WTC11 (cell line): ENCODE measurements around the gene AADAC.
A peak's percentile ranks its signal among the peaks of the same experiment; 100 is the strongest.

Source experiments
- CTCF ChIP-seq: fragments of 200-600 bp; IDR thresholded peaks from 2 replicates; pipeline ENCODE4 v1.8.0; 2022; ENCODE audit warnings: antibody characterized with exemption
- FOXJ3 ChIP-seq: sonication (generic); formaldehyde crosslinking; IDR thresholded peaks from 2 replicates; pipeline ENCODE4 v1.9.0; 2021; ENCODE audit warnings: missing genetic modification reagents, mild to moderate bottlenecking, borderline replicate concordance
- GABPB1 ChIP-seq: sonication (generic); formaldehyde crosslinking; IDR thresholded peaks from 2 replicates; pipeline ENCODE4 v1.8.1; 2023; ENCODE audit warnings: mild to moderate bottlenecking, missing genetic modification reagents
- MAX ChIP-seq: sonication (generic); formaldehyde crosslinking; IDR thresholded peaks from 2 replicates; pipeline ENCODE4 v1.8.0; 2022; ENCODE audit warnings: mild to moderate bottlenecking, missing genetic modification reagents
- RELA ChIP-seq: sonication (generic); formaldehyde crosslinking; IDR thresholded peaks from 2 replicates; pipeline ENCODE4 v1.8.1; 2022; ENCODE audit warnings: missing genetic modification reagents, mild to moderate bottlenecking, borderline replicate concordance
- TCF7 ChIP-seq: sonication (generic); formaldehyde crosslinking; IDR thresholded peaks from 2 replicates; pipeline ENCODE4 v1.8.0; 2022; ENCODE audit warnings: mild to moderate bottlenecking, low read depth, missing genetic modification reagents, moderate library complexity
- ZBTB21 ChIP-seq: sonication (generic); formaldehyde crosslinking; IDR thresholded peaks from 2 replicates; pipeline ENCODE4 v1.8.1; 2023; ENCODE audit warnings: mild to moderate bottlenecking, missing genetic modification reagents, borderline replicate concordance
- ZNF281 ChIP-seq: sonication (generic); formaldehyde crosslinking; IDR thresholded peaks from 2 replicates; pipeline ENCODE4 v1.8.0; 2023; ENCODE audit warnings: mild to moderate bottlenecking, missing genetic modification reagents
- TF ChIP-seq, protein P1 (sequence below): sonication (generic); formaldehyde crosslinking; conservative IDR thresholded peaks from 2 replicates; pipeline ENCODE4 v1.8.1; 2022; ENCODE audit warnings: mild to moderate bottlenecking, missing genetic modification reagents

- TF ChIP-seq RELA (no peak), CTCF (peak; percentile 52; the same call in 1 of the 2 replicates), GABPB1 (no peak), ZBTB21 (CRISPR knock-in tag) (no peak), ZNF281 (CRISPR knock-in tag) (no peak), FOXJ3 (no peak), TCF7 (CRISPR knock-in tag) (no peak), MAX (no peak)
- TF ChIP-seq, protein P1, sequence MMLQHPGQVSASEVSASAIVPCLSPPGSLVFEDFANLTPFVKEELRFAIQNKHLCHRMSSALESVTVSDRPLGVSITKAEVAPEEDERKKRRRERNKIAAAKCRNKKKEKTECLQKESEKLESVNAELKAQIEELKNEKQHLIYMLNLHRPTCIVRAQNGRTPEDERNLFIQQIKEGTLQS (CRISPR knock-in tag), result no peak
Observed at GRCh38 chr3:151838574-151839312, 24.8 kb downstream of the AADAC start.
